HG03460 (cell line): ENCODE measurements around the gene SHB.
"Not testable (repeated sequence)": the region's sequence is repeated elsewhere in the genome, so short reads cannot be mapped to it uniquely, and the experiment has no call there.

Source experiments
- ATAC-seq: cut with Tn5 transposase; IDR thresholded peaks from one replicate; pipeline ENCODE4 v1.9.1; 2021; ENCODE audit not compliant: unreplicated experiment

Gene SHB

GRCh38 chr9:37906312-37907239 is 162.5 kb downstream of the SHB start:
- no peak for ATAC-seq

GRCh38 chr9:37905776-37906175 is 163.3 kb downstream of the SHB start:
- ATAC-seq, result no peak

- ATAC-seq, result no peak
These were observed 163.9 kb downstream of the SHB start for GRCh38 chr9:37905131-37905505.

- ATAC-seq, result no peak
These were observed 164.4 kb downstream of the SHB start for GRCh38 chr9:37904445-37905130.

- peak; percentile 87 for ATAC-seq
These were observed 165.2 kb downstream of the SHB start, which contains the start of gene SLC25A51 for GRCh38 chr9:37903647-37904444. Gene SLC25A51 (minus strand): TSS chr9:37904127. CDS start chr9:37888550, 15,577 bp downstream.

GRCh38 chr9:37902796-37903646 is 166.0 kb downstream of the SHB start:
- peak; percentile 20 for ATAC-seq

GRCh38 chr9:37902131-37902530 is 166.9 kb downstream of the SHB start:
- no peak for ATAC-seq

GRCh38 chr9:37899041-37899440 is 170.0 kb downstream of the SHB start:
- no peak for ATAC-seq

- ATAC-seq, result no peak
These were observed 171.4 kb downstream of the SHB start for GRCh38 chr9:37897665-37898064.

- ATAC-seq, result no peak
These were observed 177.0 kb downstream of the SHB start for GRCh38 chr9:37892063-37892462.

- not testable (repeated sequence) for ATAC-seq
These were observed 178.0 kb downstream of the SHB start for GRCh38 chr9:37891042-37891441.

GRCh38 chr9:37889536-37889935 is 179.5 kb downstream of the SHB start:
- ATAC-seq, result no peak

GRCh38 chr9:37887977-37888583 is 180.9 kb downstream of the SHB start:
- ATAC-seq, result not testable (repeated sequence)

- ATAC-seq, result no peak
These were observed 188.0 kb downstream of the SHB start for GRCh38 chr9:37880916-37881479.

GRCh38 chr9:37876376-37876775 is 192.7 kb downstream of the SHB start:
- no peak for ATAC-seq

GRCh38 chr9:37873955-37874354 is 195.1 kb downstream of the SHB start:
- ATAC-seq, result no peak

GRCh38 chr9:37870799-37871176 is 198.2 kb downstream of the SHB start:
- no peak for ATAC-seq

GRCh38 chr9:37870081-37870798 is 198.8 kb downstream of the SHB start:
- ATAC-seq, result no peak
